A549 (cell line): ENCODE results near the gene POLR1E.

Source experiments
- CTCF ChIP-seq: fragments of >200 bp; sonication (Bioruptor Twin); formaldehyde crosslinking; IDR thresholded peaks from 3 replicates; pipeline ENCODE4 v1.5.1; 2016
- JUNB ChIP-seq: fragments of >200 bp; sonication (Bioruptor Twin); formaldehyde crosslinking; IDR thresholded peaks from 2 replicates; pipeline ENCODE4 v1.6.1; 2016
- MAFK ChIP-seq: fragments of 450-650 bp; IDR thresholded peaks from 2 replicates; pipeline ENCODE4 v1.6.1; 2014; ENCODE audit not compliant: partially characterized antibody
- NPAS2 ChIP-seq: fragments of 250-450 bp; sonication (Bioruptor Pico); IDR thresholded peaks from 2 replicates; pipeline ENCODE4 v1.8.0; 2022; ENCODE audit warnings: mild to moderate bottlenecking, moderate library complexity, borderline replicate concordance
- POLR2A ChIP-seq: IDR thresholded peaks from 2 replicates; pipeline ENCODE4 v1.6.1; 2012; ENCODE audit warnings: mild to moderate bottlenecking, low read length

- TF ChIP-seq CTCF (no peak), POLR2A (no peak), MAFK (no peak), JUNB (no peak), NPAS2 (CRISPR knock-in tag) (no peak)
These were observed 21.7 kb upstream of the POLR1E start for GRCh38 chr9:37464006-37464405.
